GM21619 (cell line): ENCODE results near the gene BBC3.
A peak's percentile ranks its signal among the peaks of the same experiment; 100 is the strongest.

Experiments used
- ATAC-seq: cut with Tn5 transposase; IDR thresholded peaks from one replicate; pipeline ENCODE4 v1.9.1; 2021; ENCODE audit not compliant: unreplicated experiment

Gene BBC3

DNA sequence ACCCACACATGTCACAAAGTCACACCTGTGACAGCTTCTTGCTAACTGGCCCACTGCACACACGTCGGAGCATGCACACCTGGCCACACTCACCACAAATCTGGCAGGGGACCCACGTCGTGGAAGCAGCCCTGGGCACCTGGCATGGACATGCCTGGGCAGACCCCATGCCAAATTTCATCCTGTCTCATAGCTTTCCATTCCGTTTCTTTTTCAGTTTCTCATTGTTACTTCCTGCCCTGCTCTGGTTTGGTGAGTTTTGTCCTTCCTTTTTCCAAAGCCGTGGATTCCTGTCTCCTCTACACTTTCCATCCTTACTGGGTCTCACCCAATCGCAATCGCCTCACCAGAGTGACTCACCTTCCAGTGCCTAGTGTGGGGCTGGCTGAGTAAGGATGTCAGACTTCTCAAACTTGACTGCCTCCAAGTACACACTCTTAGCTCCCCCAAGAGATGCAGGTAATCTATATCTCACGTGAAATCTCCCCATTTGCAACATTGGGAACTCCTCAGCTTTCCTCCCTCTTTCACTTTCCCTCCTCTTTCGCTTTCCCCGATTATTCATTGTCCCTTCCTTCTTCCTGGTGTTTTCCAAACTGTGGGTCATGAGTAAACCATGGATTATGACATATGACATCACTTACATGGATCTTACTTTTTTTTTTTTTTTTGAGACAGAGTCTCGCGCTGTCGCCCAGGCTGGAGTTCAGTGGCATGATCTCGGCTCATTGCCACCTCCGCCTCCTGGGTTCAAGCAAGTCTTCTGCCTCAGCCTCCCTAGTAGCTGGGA lies 1.6 kb upstream of the BBC3 start:
- ATAC-seq, result no peak

- ATAC-seq, result peak; percentile 26
These were observed 436 bp upstream of the BBC3 start for GRCh38 chr19:47231215-47232054.

DNA sequence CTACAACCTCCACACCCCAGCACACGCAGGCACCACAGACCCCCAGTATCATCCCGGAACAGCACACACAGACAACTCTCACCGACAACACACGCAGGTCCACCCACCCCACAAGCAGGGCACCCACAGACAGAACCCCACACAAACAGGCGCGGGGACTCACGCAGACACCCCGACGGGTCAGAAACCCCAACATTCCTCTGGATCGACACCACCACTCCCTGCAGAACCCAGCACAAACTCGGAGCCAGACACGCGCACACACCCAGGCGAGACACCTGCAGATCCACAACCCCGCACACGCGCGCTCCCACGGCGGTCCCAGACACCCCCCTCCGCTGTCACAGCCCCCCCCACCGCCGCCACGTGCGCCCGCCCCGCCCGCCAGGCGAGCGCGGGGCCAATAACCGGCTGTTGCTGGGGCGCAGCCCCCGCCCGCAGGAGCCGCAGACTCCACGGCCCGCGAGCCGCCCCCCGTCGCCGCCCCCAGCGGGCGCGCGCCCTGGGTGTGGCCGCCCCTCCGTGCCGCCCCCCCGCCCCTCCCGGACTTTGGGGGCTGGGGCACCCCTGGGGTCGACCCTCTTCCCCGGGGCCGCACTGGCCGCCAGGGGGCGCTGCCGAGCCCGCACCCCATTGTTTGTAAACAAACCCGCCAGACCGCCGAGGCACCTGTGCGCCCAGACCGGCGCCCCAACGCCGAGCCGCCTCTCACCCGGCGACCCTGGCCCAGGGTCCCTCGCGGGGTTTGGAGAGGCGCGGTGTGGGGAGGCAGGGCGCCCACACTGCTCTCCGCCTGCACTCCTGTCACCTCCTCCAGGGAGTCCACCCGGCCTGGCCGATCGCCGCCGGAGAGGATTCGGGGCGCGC lies 712 bp downstream of the BBC3 start:
- ATAC-seq, result no peak

- no peak for ATAC-seq
These were observed 1.3 kb downstream of the BBC3 start for GRCh38 chr19:47229676-47230053.

GRCh38 chr19:47228937-47229675 lies 1.9 kb downstream of the BBC3 start:
- no peak for ATAC-seq

DNA sequence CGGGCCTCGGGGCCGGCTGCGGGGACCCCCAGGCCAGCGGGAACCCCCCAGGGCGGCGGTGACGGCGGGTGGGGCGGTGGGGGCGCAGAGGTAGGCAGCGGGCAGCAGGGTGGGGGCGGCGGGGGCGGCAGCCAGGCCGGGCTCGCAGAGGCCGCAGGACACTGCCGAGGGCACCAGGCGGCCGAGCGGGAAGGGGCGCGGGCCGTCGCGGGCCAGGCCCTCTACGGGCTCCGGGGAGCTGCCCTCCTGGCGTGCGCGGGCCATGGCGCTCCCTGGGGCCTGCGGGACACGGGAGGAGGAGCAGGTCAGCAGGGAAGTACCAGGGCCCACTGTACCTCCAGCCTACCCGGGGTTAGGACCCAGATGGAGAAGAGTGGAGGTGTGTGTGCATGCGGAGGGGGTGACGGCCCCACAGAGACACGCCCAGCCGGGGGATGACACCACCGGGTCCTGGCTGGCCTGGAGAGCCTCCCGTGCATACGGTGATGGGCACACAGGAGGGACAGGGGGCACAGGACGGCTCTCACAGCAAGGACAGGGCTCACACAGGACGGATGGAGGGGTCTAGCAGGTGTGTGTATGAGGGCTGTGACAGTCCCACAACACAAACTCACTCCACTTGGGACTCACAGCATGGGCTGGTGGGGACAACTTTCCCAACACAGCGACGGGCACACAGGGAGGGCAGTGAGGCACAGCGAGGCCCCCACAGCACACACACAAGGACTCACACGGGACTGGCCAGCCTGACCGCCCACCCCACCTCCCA lies 2.6 kb downstream of the BBC3 start:
- ATAC-seq, result no peak

GRCh38 chr19:47227352-47228167 lies 3.4 kb downstream of the BBC3 start:
- no peak for ATAC-seq

DNA sequence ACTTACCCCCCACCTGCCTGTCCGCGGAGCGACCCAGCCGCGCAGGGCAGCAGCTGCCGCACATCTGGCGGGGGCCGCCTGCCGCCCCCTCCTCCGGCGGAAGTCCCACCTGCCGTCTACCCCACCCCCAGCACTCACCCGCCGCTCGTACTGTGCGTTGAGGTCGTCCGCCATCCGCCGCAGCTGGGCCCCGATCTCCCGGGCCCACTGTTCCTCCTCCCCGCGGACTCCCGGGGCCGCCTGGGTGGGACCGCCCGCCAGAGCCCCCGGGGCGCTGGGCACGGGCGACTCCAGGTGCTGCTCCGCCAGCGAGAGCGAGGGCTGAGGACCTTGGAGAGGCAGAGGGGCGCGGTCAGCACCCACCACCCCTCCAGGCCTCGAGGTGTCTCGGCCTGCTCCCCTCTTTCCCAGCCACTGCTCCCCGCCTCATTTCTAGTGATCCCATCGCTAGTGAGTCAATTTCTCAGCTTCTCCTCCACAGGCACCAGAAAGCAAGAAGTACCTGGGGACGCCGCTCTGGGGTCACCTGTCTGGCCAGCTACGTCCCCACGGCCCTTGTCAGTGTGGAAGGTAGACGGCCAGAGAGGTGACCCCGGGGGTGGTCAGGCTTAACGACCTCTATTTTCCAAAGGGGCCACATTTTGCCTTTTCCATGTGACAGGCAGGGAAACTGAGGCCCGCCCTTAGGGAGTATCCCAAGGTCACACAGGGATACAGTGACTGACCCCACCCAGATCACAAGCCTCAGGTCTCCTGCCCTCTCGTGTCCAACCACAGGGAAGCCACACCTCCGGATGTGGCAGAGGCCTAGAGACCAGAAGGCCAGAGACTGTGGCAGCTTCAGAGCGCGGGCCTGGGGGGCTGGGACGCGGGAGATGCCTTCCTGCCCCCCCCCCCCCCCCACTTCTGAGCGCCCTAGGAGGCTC lies 4.3 kb downstream of the BBC3 start:
- ATAC-seq, result peak; percentile 23

DNA sequence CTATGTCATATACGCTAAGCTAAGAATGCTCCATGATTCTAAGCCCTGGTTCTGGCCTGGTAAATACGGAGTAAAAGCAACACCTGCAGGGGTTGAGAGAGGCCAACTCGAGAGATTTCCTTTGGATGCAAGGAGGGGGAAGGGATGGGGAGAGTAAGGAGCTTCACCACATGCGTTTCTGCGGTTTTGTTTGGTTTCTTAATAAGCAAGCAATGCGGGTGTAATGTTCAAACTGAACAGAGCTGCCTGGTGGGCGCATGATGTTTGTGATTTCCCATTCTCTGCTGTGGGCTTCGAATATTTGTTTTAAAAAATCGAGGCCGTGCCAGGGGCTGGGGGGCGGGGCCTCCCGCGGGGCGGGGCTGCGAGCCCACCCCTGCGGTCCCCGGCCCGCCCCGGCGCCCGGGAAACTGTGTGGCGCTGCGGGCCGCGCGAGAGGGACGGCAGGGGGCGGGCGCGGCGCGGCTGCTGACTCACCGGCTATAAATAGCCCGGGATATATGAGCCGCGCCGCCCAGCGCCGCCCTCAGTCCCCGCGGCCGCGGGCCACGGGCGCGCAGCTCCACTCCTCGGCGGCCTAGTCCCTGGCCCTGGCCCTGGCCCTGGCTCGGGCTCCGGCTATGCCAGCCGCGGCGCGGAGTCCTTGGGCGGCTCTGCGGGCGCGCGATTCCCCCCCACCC lies 5.1 kb downstream of the BBC3 start:
- ATAC-seq, result peak; percentile 30

- no peak for ATAC-seq
These were observed 9.1 kb downstream of the BBC3 start for GRCh38 chr19:47221890-47222289.

- no peak for ATAC-seq
These were observed 9.7 kb downstream of the BBC3 start for GRCh38 chr19:47221080-47221841.

- no peak for ATAC-seq
These were observed 15.4 kb downstream of the BBC3 start for GRCh38 chr19:47215581-47215980.

GRCh38 chr19:47210689-47211316 lies 20.2 kb downstream of the BBC3 start:
- no peak for ATAC-seq

DNA sequence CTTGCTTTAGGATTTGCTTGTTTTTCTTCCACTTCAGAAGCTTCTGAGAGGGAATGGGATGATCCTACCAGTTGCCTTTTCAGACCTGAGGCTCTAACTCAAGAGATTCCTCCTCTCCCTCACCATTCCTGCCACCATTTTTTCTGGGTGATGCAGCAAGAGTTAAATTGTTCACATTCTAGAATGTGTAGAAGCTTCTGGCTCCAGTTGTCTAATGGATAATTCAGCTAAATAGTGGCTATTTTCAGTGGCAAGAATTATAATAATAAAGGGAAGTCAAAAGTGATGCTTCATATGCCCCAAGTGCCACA lies 20.9 kb downstream of the BBC3 start:
- ATAC-seq, result no peak

DNA sequence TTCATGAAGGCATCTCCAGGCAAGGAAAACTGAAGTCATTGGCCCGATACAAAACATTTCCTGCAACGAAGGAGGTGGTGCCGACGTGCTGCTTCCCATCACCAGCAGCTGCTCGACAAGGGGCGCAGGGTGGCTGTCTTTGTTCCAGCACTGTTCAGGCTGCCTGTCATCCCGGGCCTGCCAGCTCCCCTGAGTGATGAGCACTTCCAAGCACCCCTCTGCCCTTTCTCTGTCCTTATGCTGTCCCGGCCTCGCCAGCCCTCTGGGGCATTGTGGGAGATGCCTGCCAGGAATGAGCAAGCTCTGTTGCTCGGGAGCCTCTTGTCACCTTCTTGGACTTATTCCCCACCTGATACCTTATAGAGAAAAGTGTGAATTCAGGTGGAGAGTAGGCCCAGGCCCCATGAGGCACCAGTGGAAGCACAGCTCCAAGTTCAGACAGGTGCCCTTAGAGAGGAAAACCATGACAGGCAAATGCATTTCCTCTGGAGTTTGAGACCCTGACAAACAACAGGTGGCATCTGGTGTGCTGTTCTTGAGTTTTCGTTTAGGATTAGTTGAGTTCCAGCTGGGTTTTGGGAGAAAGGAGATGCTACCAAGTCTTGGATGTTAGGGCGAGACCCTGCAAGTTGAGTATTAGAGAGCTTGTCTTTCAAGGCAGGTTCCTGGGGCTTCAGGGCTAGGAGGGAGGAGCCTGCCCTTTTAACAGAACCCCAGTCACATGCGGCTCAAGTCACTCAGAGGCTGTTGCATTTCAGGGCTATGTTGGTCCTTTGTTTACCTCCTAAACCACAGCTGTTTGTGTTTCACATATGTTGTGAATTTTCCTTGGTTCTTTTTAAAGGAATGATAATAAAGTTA lies 21.4 kb downstream of the BBC3 start:
- no peak for ATAC-seq
